ENCODE data around the gene HMCES.

GRCh38 chr3:129325383-129325782 lies 46.7 kb downstream of the HMCES start:
- TF ChIP-seq POLR2A (IDR thresholded peaks at IDR 0.05) (no peak), CTCF (IDR thresholded peaks at IDR 0.05) (no peak), EP300 (IDR thresholded peaks at IDR 0.05) (no peak)

Measured in tibial nerve (tissue), 4 donors.